ENCODE measurements around the gene LMBRD2.

The LMBRD2 gene

GRCh38 chr5:36168737-36169136 lies 17.1 kb upstream of the LMBRD2 start:
- TF ChIP-seq PPARA (CRISPR knock-in tag; IDR thresholded peaks at IDR 0.05; ENCODE audit: borderline replicate concordance) = no peak
- no peak for TF ChIP-seq BACH2 (CRISPR knock-in tag; IDR thresholded peaks at IDR 0.05; ENCODE audit: borderline replicate concordance)
- no peak for TF ChIP-seq TSHZ2 (CRISPR knock-in tag; IDR thresholded peaks at IDR 0.05)
- no peak for TF ChIP-seq ZNF8 (CRISPR knock-in tag; IDR thresholded peaks at IDR 0.05)
- no peak for TF ChIP-seq TCF4 (CRISPR knock-in tag; IDR thresholded peaks at IDR 0.05; ENCODE audit: borderline replicate concordance)
- no peak for TF ChIP-seq ZC3H10 (CRISPR knock-in tag; IDR thresholded peaks at IDR 0.05)
- TF ChIP-seq ARNTL (CRISPR knock-in tag; IDR thresholded peaks at IDR 0.05; ENCODE audit: borderline replicate concordance, low read depth) = no peak
- TF ChIP-seq ZNF70 (CRISPR knock-in tag; IDR thresholded peaks at IDR 0.05) = no peak
- TF ChIP-seq GLIS3 (CRISPR knock-in tag; IDR thresholded peaks at IDR 0.05) = no peak
- no peak for TF ChIP-seq CREB5 (CRISPR knock-in tag; IDR thresholded peaks at IDR 0.05; ENCODE audit: low read depth)
- TF ChIP-seq ZNF565 (CRISPR knock-in tag; conservative IDR thresholded peaks at IDR 0.05; ENCODE audit: low read depth) = no peak
- no peak for TF ChIP-seq CSDC2 (CRISPR knock-in tag; IDR thresholded peaks at IDR 0.05)
- TF ChIP-seq PATZ1 (CRISPR knock-in tag; IDR thresholded peaks at IDR 0.05; ENCODE audit: borderline replicate concordance) = no peak
- TF ChIP-seq TOX (CRISPR knock-in tag; IDR thresholded peaks at IDR 0.05; ENCODE audit: borderline replicate concordance) = no peak
- TF ChIP-seq ZFP3 (CRISPR knock-in tag; IDR thresholded peaks at IDR 0.05) = no peak
- TF ChIP-seq OSR1 (CRISPR knock-in tag; IDR thresholded peaks at IDR 0.05) = no peak
- no peak for TF ChIP-seq POU6F1 (CRISPR knock-in tag; IDR thresholded peaks at IDR 0.05; ENCODE audit: borderline replicate concordance, low read depth)
- no peak for TF ChIP-seq ISL1 (CRISPR knock-in tag; IDR thresholded peaks at IDR 0.05)
- no peak for TF ChIP-seq ESRRG (CRISPR knock-in tag; IDR thresholded peaks at IDR 0.05)
- no peak for TF ChIP-seq CSRNP3 (CRISPR knock-in tag; IDR thresholded peaks at IDR 0.05)
- ATAC-seq = no peak

- no peak for TF ChIP-seq ISL1 (CRISPR knock-in tag; IDR thresholded peaks at IDR 0.05)
- TF ChIP-seq CSDC2 (CRISPR knock-in tag; IDR thresholded peaks at IDR 0.05) = no peak
- no peak for TF ChIP-seq PATZ1 (CRISPR knock-in tag; IDR thresholded peaks at IDR 0.05; ENCODE audit: borderline replicate concordance)
- TF ChIP-seq SNAI2 (CRISPR knock-in tag; IDR thresholded peaks at IDR 0.05) = no peak
- TF ChIP-seq ZNF8 (CRISPR knock-in tag; IDR thresholded peaks at IDR 0.05) = no peak
- no peak for TF ChIP-seq GLIS3 (CRISPR knock-in tag; IDR thresholded peaks at IDR 0.05)
- TF ChIP-seq CSRNP3 (CRISPR knock-in tag; IDR thresholded peaks at IDR 0.05) = no peak
- no peak for TF ChIP-seq ARNTL (CRISPR knock-in tag; IDR thresholded peaks at IDR 0.05; ENCODE audit: borderline replicate concordance, low read depth)
- no peak for TF ChIP-seq POU6F1 (CRISPR knock-in tag; IDR thresholded peaks at IDR 0.05; ENCODE audit: borderline replicate concordance, low read depth)
- TF ChIP-seq ESRRG (CRISPR knock-in tag; IDR thresholded peaks at IDR 0.05) = no peak
- no peak for ATAC-seq
Measured at GRCh38 chr5:36164461-36164860, 12.8 kb upstream of the LMBRD2 start.
